Sigmoid colon (tissue), 4 donors: ENCODE results near the gene NPHP4.

Experiments used
- CTCF ChIP-seq, 4 experiments: fragments of 450-650 bp in 3 of 4; fragments of 200-600 bp in 1 of 4; IDR thresholded peaks; one replicate each; pipeline ENCODE4 v1.5.1; 2016 to 2019; ENCODE audit warnings: antibody characterized with exemption in 4 of 4, mild to moderate bottlenecking in 3 of 4, moderate library complexity in 2 of 4
- EP300 ChIP-seq, 4 donors: sonication (generic); formaldehyde crosslinking; IDR thresholded peaks; one replicate each; pipeline ENCODE4 v1.6.1; 2017; ENCODE audit warnings: antibody characterized with exemption in 4 of 4
- POLR2A ChIP-seq, 2 donors: fragments of 450-650 bp; IDR thresholded peaks; one replicate each; pipeline ENCODE4 v1.6.1; 2016; ENCODE audit warnings: antibody characterized with exemption in 2 of 2, mild to moderate bottlenecking in 2 of 2, moderate library complexity in 2 of 2
- POLR2AphosphoS5 ChIP-seq, 4 donors: sonication (generic); formaldehyde crosslinking; IDR thresholded peaks; one replicate each; pipeline ENCODE4 v1.6.1; 2017; ENCODE audit warnings: antibody characterized with exemption in 4 of 4

DNA sequence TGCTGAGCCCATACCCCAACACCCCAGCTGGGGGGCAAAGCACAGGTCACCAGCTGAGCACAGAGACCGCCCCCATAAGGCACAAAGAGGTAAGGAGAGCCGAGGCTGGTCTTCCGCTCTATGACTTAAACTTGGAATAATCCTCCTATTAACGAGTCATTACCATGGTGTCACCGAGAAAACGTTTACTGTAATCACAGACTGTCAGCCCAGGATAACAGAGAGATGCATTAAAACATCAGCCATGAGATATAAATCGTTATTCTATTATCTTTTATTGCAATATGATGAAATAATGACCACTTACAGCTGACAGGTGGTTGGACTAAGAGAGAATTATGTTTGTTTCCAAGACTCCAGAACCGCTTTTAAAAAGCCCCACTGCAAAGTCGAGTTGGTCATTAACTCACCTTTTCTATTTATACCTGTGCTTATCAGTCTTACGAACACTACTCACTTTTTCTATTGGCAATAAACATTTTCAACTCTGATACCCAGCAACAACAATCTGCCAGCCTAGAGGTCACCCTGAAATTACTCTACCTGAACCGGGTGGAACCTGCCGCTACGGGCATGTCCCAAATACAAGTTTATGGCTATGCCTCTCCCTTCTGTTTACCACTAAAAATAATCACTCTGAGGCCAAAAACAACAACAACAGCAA, 21.5 kb downstream of the NPHP4 start:
- TF ChIP-seq CTCF (IDR thresholded peaks at IDR 0.05) (no peak), EP300 (IDR thresholded peaks at IDR 0.05) (no peak), POLR2AphosphoS5 (IDR thresholded peaks at IDR 0.05) (no peak), POLR2A (IDR thresholded peaks at IDR 0.05) (no peak)
